HG03378 (cell line): ENCODE results near the gene TNN.

ENCODE experiments used
- ATAC-seq: cut with Tn5 transposase; IDR thresholded peaks from one replicate; pipeline ENCODE4 v1.9.1; 2021; ENCODE audit warnings: mild to moderate bottlenecking, moderate library complexity; ENCODE audit not compliant: unreplicated experiment

The TNN gene

GRCh38 chr1:175197531-175197930, 129.9 kb downstream of the TNN start:
- ATAC-seq = no peak
